ENCODE results near the gene TNFRSF18.

The TNFRSF18 gene

DNA sequence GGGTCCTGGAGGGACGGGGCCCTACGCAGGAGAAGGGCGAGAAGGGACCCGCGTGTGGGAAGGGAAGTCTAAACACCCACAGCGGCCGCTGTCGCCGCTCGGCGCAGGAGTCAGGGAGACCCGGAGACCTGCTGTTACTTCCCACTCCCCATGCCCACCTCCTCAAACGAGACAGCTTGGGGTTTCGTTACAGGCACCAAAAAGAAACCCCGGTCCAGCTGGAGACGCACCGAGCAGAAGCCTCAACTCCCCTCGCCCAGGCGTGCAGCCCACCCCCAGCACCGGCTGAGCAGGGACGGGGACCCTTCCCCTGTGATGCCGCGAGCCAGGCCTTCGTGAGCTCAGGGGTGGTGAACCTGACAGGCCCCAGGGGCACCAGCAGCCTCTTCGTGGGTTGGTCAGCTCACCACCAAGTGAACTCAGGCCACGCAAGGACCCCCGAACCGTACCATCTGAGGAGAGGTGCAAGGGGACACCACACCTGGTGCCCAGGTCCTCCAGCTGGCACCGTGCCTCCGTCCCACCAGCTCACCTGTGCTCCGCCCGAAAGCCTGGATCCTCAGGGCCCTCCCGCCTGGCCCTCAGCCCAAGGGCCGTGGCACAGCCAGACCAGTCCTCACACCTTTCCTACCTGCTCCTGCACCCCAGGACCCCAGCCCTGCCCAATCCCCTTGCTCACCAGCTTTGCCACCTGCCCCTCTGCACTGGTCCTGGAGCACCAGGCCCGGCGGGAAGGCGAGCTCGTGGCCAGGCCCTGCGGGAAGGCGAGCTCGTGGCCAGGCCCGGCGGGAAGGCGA is 20.4 kb upstream of the TNFRSF18 start:
- DNase-seq = no peak

DNA sequence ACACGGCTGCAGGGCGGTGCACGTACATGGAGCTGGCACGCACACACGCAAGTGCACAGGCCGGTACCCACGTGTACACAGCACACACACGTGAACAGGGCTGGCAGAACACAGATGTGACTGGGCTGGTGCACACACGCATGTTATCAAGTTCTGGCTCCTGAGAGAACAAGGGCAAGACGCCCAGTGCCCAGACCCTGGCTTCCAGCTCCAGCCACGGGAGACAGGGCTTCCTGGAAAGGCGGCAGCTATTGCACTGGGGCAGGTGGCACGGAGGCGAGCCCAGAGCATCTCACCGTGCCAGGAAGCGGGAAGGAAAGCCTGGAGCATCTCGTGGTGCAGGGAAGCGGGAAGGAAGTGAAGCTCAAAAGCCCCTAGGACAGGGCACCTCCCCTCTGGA is 19.5 kb upstream of the TNFRSF18 start:
- DNase-seq = no peak

DNA sequence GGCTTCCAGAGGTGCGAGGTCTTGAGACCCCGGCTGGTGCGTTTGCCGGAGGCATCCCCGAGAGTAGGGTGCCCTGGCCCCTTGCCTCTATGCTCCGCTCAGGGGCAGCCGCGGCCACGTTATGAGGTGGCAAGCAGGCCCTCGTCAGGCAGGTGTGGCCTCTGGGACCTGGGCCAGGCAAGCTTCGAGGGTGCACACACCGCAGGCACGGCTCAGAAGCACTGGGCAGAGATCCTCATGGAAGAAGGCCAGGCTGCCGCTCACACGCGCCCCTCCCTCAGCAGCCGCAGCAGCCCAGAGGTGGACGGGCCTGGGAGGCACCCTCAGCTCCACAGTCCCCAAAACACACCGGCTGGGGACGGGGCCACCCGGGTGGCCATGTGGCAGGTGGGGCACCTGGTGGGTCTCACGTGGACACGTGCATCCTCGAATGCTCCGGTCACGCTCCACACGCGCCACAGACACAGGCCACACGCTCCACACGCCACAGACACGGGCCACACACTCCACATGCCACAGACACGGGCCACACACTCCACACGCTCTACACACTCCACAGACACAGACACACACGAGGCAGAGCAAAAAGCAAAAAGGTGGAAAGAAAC is 18.9 kb upstream of the TNFRSF18 start:
- no peak for DNase-seq

DNA sequence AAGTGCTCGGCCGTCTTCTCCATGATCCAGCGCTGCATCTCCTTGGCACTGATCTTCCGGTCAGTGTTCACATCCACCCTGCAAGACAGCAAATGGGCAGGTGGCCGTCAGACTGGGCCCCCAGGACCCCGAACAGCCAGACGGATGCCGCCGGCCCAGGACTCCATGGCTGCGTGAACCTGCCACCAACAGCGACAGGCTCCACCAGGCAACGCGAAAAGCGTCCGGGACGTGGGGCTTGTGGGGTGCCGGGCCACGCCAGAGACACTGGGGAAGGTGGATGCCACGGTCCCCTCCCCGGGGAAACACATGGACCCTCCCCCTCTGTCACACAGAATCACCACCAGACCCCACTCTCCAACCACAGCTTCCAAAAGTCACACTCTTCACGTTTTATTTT is 17.5 kb upstream of the TNFRSF18 start:
- no peak for DNase-seq

DNA sequence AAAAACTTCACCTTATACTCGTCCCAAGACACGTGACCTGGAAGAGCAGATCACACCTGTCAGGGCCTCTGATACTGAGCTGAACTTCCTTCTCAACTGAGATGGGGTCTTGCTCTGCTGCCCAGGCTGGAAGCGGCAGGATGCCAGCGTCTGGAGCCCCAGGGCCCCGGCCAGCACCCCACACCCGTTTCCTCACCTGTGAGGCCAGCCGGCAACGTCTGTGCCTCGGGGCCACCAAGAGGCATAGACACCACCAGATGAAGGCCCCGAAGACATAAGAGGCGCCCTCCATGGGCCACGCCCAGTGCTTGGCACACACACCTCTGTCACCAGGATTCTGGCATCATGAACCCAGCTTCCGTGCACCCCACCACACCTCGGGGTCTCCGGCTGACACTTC is 16.9 kb upstream of the TNFRSF18 start:
- DNase-seq = no peak

DNA sequence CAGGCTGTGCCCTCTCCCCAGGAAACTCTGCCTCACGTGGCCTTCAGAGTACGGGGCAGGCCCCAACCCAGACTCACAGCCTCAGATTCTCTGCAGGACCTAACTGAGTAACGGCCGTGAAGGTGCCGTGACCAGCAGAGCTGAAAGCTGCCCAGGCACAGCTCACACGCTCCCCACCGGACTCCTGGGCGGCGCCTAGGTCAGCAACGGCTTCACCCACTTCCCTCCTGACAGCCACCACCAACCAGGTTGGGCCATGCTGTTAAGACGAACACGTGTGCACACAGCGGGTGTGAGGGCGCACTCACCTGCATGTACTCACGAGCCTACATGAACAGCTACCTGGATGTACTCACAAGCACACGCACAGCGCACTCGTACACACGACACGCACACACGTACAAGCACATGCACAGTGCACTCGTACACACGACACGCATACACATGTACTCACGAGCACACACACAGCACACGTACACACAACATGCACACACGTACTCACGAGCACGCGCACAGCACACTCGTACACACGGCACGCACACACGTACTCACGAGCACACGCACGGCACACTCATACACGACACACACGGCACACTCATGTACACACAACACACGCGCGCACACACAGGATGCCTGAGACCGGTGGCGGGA is 16.3 kb upstream of the TNFRSF18 start:
- no peak for DNase-seq

DNA sequence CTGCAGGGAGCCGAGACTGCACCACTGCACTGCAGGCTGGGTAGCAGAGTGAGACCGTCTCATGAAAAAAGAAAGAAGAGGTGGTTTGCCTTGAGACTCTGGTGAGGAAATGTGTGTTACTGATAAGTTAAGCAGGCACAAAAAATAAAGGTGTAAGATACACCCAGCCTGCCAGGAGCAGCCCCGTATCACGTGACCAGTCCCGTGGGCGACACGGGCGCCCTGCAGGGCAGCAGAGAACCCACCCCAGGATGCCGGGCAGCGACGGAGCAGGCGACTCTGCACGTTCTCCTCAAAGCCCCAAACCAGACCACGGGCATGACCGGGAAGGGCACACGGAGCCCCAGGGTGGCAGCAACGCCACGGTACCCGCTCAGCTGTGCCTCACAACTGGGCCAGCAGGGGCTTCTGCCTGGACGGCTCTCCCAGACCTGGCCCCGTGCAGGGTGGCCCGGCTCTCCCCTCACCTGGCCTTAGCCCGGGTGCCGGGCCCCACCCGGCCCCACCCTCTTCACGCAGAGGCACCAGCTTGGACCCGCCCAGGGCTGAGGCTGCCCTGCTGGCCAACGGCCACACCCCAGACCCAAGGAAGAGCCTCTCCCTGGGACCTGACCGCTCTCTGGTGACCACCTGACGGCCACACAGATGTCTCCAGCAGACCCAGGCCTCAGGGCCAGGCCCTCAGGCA is 15.6 kb upstream of the TNFRSF18 start:
- DNase-seq = no peak

DNA sequence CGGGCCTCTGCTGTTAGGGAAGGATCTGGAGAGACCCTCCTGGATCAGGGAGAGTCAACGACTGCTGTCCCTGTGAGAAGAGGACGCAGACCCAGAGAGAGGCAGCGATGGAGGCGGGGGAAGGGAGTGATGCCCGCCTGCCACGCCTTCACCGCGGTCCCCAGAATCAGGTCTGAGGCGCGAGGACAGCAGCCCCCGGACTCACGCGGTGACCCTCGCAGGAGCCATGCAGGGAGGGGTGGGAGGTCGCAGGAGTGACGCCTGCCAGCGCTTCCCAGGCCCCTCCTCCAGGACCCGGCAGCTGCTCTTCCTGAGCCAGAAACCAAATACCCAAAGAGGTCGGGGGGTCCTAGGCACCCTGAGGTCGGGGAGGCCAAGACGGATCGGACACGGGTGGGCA is 13.8 kb upstream of the TNFRSF18 start:
- DNase-seq = no peak

DNA sequence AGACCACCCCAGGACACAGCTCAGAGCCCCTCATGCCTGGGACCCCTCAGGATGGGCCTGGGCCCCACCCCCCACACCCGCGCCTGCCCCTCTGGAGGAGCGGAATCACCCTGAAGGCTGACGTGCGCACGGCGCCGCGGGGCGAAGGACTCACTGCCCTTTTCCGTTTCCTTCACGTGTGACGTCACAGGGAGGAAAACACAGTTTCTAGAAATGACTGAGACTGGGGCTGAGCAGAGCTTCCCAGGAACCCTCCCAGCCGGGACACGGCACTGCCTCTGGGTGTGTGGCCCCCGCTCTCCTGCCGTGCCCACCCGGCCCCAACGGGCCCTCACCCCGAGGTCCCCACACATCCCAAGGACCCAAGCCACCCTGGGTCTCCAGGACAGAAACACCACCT is 12.9 kb upstream of the TNFRSF18 start:
- DNase-seq = no peak

DNA sequence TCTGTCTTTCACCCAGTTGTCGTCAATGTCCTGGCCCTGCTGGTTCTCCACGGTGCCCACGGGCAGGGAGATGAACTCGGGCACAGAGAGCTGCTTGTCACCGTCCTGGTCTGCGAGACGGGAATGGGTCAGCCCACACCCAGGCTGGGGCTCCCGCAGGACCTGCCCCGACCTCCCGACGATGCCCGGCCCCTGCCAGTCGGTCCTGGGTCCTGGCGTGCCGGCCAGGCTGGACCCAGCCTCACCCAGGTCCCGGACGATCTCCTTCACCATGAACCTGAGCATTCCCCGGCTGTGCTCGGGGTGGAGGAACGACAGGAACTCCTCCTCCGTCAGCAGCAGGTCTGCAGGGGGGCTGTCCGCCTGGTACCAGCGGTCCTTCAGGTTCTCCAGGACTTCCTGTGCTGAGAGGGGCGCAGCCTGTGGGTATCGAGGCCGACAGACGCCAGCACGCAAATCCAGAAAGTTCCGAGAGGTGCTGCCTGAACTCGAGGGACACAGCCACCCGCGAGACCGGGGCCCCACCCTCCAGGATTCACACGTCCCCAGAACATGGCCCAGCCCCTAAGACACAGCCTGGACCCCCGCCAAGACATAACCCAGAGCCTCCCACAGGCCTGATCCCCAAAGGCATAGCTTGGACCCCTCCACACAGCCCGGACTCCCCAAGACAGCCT is 12.3 kb upstream of the TNFRSF18 start:
- no peak for DNase-seq

DNA sequence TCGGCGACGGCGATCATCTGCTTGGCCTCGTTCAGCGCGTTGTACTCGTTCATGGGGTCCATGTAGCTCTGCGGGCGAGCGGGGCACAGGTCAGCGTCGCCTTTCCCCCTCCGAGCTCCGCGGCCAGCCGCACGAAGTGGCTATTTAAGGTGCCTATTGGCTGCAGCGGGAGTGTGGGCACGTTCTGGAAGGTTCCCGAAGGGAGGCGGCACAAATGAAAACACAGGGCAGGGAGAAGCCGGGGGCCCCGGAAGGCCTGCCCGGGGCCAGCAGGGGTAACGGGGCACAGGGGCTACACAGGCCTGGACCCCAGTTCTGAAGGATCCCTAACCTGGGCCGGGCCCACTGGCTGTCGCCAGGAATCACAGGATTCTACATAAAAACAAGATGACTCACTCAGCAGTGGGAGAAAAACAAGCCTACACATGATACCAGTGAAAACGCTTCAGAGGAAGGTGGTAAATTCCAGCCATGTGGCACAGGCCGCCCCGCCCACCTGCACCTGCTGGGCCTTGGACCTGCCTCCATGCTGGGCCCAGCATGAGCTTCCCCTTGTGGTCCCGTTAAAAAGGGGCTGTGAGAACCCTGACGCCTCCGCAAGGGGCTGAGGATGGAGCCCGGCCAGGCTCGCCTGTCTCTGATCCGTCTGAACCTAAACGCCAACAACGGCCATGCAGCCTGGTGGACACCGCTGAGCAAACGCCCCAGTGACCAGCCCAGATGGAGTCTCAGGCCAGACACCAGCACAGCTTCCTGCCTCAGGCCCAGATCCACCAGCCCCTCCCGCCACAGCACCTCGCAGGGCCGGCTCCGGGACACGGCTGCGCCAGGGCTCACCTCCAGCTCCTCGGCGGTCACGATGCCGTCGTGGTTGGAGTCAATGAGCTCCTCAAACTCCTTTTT is 11.5 kb upstream of the TNFRSF18 start:
- DNase-seq = peak; percentile 40

DNA sequence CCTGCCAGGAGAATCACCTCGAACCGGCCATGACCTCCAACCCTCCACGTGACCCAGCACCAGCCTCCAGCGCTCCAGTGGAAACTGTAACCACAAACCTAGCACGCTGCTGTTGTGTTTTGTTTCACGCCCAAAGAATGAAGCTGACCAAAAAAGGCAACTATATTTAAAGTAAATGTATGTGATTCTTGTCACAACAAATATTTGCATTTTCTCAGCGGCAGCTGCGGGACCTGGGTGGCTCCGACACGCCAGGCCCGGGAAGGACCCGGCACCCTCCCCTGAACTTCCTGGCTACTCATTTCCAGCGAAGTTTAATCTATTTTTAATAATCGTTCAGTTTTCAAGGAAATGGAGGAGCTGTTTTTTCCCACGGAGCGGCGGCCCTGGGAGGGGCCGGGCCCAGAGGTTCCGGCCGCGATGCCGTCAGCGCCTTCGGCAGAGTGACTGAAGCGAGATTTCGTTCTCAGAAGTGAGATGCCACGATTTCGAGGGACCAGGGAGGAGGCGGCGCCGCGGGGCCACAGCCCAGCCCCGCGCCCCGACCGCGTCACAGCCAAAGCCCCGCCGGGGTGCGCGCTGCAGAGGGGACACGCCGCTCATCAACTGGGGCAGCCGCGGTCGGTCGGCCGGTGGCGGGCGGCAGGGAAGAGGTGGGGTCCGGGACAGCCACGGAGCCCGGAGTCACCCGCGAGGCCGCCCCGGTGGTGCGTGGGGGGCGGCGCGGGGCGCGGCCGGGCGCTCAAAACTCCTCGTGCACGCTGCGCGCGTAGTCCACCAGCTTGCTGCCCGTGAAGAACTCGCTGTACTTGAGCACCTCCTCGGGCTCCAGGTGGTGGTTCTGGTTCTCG is 10.6 kb upstream of the TNFRSF18 start:
- DNase-seq = no peak

DNA sequence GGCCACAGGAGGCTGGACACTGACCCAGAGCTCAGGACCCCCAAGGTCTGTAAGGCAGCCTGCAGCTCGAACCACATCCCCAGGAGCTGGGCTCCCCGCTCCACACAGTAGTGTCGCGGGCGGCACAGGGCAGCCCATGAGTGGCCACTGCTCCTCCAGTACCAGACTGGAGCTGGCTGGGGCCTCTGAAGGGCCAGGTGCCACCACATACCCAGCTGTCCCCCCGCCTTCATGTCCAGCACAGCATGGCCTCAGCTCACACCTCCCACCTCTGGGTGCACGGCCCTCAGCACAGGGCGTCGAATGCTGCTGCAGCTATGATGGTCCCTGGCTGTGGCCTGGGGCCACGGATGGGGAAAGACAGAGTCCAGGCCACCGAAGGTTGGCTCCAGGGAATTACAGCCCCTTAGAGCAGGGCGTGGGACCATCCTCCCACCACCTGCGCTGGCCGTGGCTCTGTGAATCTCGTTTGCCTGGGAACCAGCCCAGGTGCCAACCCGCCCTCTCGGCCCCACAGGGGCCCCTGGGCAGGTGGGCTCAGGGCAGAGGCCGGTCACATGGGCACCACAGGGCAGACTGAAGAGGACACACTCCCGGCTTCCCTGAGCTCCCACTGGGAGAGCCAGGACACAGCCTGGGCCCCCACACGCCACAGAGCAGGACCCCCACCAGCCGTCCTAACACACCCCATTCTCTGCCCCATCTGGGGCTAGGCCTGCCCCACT is 9.7 kb upstream of the TNFRSF18 start:
- no peak for DNase-seq

DNA sequence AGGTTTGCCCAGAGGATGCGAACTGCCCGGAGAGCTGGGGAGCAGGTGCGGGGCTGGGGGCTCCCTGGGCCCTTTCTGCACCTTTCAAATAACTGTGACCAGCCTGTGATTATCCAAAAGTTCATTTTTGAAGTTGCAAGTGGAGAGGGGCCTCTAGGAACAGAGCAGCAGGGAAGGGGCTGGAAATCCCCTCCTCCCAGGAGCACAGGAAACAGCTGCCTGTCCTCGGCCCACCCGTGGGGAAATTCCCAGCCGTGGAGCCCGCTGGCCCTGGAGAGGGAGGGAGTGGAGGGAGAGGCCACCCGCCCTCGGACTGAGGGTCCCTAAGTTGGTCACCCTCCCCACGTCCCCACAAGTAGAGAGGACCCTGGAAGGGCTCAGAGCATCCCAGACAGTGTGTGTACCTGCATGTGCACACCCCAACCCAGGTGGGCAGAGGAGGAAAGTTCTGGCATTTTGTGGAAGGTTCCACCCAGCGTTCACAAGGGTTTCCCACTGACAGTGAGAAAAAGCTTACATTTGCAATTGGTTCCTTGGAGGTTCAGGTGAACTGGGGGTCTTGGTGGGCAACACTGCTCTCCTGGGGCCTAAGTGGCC is 8.8 kb upstream of the TNFRSF18 start:
- DNase-seq = no peak

DNA sequence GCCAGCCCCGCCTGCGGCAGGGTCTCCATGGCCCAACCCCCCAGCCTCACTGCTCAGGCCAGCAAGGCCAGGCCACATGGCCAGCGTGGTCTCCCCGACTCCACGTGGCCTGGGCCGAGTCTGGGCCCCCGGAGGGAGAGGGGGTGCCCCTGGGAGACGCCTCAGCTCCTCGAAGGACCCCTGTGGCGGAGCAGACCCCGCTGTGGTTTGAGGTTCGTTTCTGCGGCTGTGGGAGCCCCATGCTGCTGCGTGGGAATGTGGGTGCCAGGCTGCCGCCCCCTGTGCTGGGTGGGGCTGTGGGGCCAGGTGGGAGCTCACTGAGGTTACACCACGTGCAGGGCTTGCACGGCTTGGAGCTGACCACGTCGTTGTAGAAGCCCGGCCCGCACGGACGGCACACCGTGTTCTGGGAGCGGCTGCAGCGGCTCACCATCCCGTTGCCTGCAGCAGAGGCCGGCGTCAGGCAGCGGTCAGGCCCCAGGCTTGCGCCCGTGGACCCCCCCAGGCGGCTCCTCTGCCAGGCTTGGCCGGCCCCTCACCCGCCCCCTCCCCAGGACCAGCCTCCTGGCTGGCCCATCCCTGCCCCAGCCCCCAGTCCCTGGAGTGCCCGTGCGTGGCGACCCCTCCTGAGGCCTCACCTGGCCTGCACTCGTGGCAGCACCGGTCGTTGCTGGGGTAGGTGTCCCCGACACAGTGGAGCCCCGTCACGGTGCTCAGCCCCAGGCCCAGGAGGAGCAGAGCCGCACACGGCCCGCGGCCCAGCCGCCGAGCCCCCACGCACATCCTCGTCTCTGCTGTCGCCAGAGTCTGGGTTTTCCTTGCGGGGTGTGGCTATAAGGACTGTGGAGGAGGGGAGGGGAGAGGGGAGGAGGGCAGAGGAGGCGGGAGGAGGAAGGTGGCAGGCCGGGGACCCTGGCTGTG is 7.2 kb upstream of the TNFRSF18 start, which contains the start of gene TNFRSF4:
Gene TNFRSF4, minus strand, starts transcription at position 809 of the 921 bp plus-strand sequence. Its CDS starts 26 bp downstream, at position 783.
- no peak for DNase-seq

DNA sequence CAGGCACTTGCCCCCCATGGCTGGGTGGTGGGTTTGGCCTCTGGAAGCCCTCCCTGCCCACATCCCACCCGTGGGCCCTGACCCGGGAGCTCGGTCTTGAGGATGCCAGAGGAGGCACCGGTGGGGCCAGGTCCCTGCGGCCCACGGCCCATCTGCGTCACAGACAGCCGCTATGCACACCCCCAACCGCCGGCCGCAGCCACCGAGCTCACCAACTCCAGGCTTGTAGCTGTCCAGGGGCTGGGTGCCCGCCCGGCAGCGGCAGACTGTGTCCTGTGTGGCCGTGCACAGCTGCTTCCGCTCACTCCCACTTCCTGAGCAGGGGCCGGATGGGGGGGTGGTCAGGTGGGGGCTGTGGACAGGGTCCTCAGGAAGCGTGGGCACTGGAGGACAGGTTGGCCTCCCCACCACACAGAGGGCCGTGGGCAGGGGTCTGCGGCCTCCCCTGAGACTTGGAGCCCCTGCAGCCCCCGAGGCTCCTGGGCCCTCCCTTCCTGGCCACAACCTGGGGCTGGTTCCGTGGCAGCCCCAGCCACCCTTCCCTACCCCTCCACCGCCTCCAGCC is 6.5 kb upstream of the TNFRSF18 start:
- DNase-seq = no peak

DNA sequence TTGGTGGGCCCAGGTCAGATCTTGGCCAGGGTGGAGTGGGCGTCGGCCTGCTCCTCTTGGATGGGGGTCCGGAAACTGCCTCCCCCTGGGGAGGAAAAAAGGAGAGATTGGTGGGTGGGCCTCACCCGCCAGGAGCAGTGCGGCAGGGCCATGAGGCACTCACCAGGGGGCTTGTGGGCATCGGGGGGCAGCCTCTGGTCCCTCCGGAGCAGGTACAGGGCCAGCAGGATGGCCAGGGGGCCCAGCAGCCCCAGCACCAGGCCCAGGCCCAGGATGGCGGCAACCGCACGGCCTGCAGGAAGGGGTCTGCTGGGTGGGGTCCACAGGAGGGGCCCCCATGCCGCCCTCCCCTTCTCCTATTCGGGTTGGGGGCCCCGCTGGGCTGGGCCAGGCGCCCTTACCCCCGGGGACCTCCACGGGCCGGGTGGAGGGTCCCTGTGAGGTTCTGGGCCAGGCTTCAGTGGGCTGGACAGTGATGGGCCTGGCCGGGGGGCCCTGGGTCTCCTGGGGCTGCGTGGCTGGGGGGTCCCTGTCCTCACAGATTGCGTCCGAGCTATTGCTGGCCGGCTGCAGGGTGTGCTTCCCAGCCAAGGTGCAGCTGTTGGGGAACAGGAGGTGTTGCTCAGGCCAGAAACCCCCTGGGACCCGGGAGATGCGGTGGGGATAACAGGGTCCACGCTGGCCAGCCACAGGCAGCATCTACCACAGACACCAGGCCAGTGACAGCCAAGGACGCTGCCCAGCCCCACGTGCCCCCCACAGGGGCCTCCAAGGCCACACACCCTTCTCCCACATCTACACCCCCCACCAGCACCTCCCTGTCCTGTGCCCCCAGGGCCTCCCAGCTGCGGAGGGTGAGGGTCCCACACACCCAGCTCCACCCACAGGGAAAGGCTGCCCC is 5.4 kb upstream of the TNFRSF18 start:
- DNase-seq = no peak
